ENCODE data around the gene MED7.

MED7 gene

DNA sequence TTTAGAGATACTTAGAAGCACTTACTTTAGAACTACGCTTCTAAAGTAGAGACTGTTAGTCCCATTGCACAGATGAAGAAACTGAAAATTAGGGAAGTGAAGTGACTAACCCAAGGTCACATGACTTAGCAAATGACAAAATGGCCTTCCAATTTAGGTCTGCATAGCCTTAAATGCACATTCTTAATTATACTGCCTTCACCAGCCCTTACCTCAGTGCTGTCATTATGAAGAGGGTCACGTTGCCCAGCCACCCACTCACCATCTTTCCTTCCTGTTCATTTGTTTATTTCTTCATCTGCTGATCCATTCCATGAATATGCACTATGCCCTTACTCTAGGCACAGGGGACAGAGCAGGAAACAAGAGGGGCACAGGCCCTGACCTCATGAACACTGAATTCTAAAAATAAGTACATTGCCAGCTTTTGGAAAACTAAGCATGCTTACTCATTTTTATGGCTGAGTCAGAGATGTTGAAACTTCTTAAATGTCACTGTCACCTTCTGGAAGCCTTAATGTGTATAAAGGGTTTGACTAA lies 42.5 kb downstream of the MED7 start:
- no peak for DNase-seq

- no peak for DNase-seq
These were observed 54.2 kb downstream of the MED7 start for GRCh38 chr5:157088342-157088990.
